Adrenal gland (tissue), 12 donors: ENCODE measurements around the gene DPH1. TPM values are rescaled to one million over a fixed set of nuclear protein-coding genes. Genes with fewer than 3 reads are reported as not detected.

Experiments used
- DNase-seq, 7 donors: peaks; one replicate each; pipeline ENCODE4 v3.0.0-alpha.2; 2019 to 2020
- H3K27ac ChIP-seq, 5 donors: fragments of 200-600 bp; sonication (generic) in 4 of 5; 1 replicate in 3 of 5; 2 replicates in 2 of 5; pipeline versions ENCODE4 v1.5.1 to v1.8.0; 2016 to 2020; ENCODE audit warnings: mild to moderate bottlenecking in 1 of 5
- H3K27me3 ChIP-seq: fragments of 200-600 bp; 2 replicates; pipeline ENCODE4 v1.8.0; 2021
- H3K36me3 ChIP-seq, 2 donors: fragments of 200-600 bp; replicated peaks in 1 of 2; 1 replicate in 1 of 2; 2 replicates in 1 of 2; pipeline versions ENCODE4 v1.5.1 to v1.8.0; 2018 to 2022
- H3K4me1 ChIP-seq, 2 donors: fragments of 200-600 bp; replicated peaks in 1 of 2; 1 replicate in 1 of 2; 2 replicates in 1 of 2; pipeline versions ENCODE4 v1.5.1 to v1.8.0; 2018 to 2021
- H3K4me3 ChIP-seq, 4 donors: fragments of 200-600 bp; sonication (generic) in 3 of 4; one replicate each; pipeline ENCODE4 v1.5.1; 2016 to 2018
- H3K9me3 ChIP-seq, 3 donors: fragments of 200-600 bp; sonication (generic) in 1 of 3; replicated peaks in 1 of 3; 1 replicate in 2 of 3; 2 replicates in 1 of 3; pipeline versions ENCODE4 v1.5.1 to v1.8.0; 2016 to 2021
- CTCF ChIP-seq, 6 experiments: fragments of 450-650 bp in 4 of 6; fragments of 200-600 bp in 2 of 6; sonication (generic) in 1 of 6; IDR thresholded peaks; 1 replicate in 5 of 6; 2 replicates in 1 of 6; pipeline versions ENCODE4 v1.5.1 to v1.8.0; 2016 to 2021; ENCODE audit warnings: antibody characterized with exemption in 6 of 6, mild to moderate bottlenecking in 2 of 6, moderate library complexity in 1 of 6
- POLR2A ChIP-seq, 2 donors: fragments of 450-650 bp; IDR thresholded peaks; one replicate each; pipeline ENCODE4 v1.6.1; 2017; ENCODE audit warnings: antibody characterized with exemption in 2 of 2, mild to moderate bottlenecking in 2 of 2, moderate library complexity in 1 of 2
- WGBS, 4 donors: extraction: QIAGEN DNeasy Blood & Tissue Kit in 2 of 4; methylation state at CpG; one replicate each; pipeline versions ENCODE4 v1.1.5 to v1.1.7; 2013 to 2017; 5-methylcytosine and 5-hydroxymethylcytosine counted together
- intact Hi-C, 2 donors: fragments of 100-400 bp; cut with DNase I; formaldehyde crosslinking; loops; one replicate each; pipeline versions ENCODE4 v1.14.1 to v1.15.0; 2022 to 2023
- polyA plus RNA-seq, 3 donors: library from polyadenylated mRNA; stranded (reverse); fragments of 200-250 nt in 2 of 3; fragments of 350-450 nt in 1 of 3; fragmentation: Illumina TruSeq in 1 of 3; extraction: RNeasy Lipid Tissue Mini Kit (QIAGEN cat#74804) in 1 of 3; gene quantifications; one replicate each; pipeline ENCODE4 v1.2.3, GENCODE V29; 2013 to 2014
- total RNA-seq, 9 donors: library from RNA; depleted of rRNA in 4 of 9; stranded (reverse); fragments of >200 nt in 4 of 9; fragments of 120-200 nt in 1 of 9; fragmentation: NEBNext Ultra II Directional in 1 of 9; extraction: Animal tissue kit (Norgen Biotek cat#: 25700) in 1 of 9; gene quantifications; one replicate each; pipeline versions ENCODE4 v1.1.0 to v1.2.4, GENCODE V29; 2013 to 2023
- donor health status: healthy with polysubstance abuse.
- donor health status: Bipolar disorder and iron deficiency.
- donor health status: DM: yes; HTN: yes; CAD: no.
- donor health status: DM: no; HTN: no; CAD: no.
- donor health status: DM: no; HTN: no; CAD: no.
- donor health status: DM: yes; HTN: yes; CAD: no.

Gene DPH1
- total and polyA plus RNA-seq, 12 donors = 29.3 to 100 (median 57.7) TPM

GRCh38 chr17:2076087-2076984 is 46.4 kb downstream of the DPH1 start:
- peaks cover 0 to 40% of the 10 kb centered on the region in 2 donors for H3K36me3 ChIP-seq
- intact Hi-C loops = no loop called here
- H3K9me3 ChIP-seq = no peaks in the 10 kb centered on the region
- H3K27ac ChIP-seq = peak overlapping the region in 4 of 5 donors; percentile 1 to 85 (median 42)
- peak in 1 of 7 donors; percentile 60 for DNase-seq
- peaks cover 0 to 24% of the 10 kb centered on the region in 2 donors for H3K4me1 ChIP-seq
- no peak overlapping the region for H3K4me3 ChIP-seq
- TF ChIP-seq POLR2A (IDR thresholded peaks at IDR 0.05) (no peak), CTCF (IDR thresholded peaks at IDR 0.05) (no peak)
- WGBS, 4 donors = 51 to 59% (median 57%) methylated on average over 13 to 17 of the region's 17 CpGs
- H3K27me3 ChIP-seq = no peaks in the 10 kb centered on the region

GRCh38 chr17:2077040-2077439 is 47.1 kb downstream of the DPH1 start:
- TF ChIP-seq CTCF (IDR thresholded peaks at IDR 0.05) (no peak), POLR2A (IDR thresholded peaks at IDR 0.05) (no peak)
- no peaks in the 10 kb centered on the region for H3K27me3 ChIP-seq
- 86 to 89% (median 87%) methylated on average over 4 to 8 of the region's 8 CpGs for WGBS, 4 donors
- intact Hi-C loops = no loop called here
- H3K36me3 ChIP-seq = peaks cover 0 to 44% of the 10 kb centered on the region in 2 donors
- H3K27ac ChIP-seq = peak overlapping the region in 3 of 5 donors; percentile 1 to 85 (median 76)
- H3K9me3 ChIP-seq = no peaks in the 10 kb centered on the region
- no peak overlapping the region for H3K4me3 ChIP-seq
- peaks cover 0 to 20% of the 10 kb centered on the region in 2 donors for H3K4me1 ChIP-seq
- no peak for DNase-seq

DNA sequence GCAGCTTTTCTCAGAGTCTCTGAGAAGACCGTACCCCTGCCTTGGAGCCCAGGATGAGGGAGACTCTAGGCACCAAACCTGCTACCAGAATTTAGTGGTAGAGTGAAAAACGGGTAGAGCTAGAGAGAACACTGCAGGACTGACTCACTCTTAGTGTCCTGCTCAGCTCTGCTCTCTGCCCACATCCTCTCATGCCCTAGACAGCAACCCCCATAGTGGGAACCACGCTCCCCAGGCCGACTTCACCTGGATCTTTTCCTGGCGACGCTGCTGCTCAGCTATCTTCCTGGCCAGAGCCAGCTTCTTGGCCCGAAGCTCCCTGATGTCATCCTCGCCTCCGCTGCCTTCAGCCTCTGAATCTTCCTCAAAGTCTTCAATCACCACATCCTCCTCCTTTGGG is 51.6 kb downstream of the DPH1 start:
- 86 to 91% (median 89%) methylated on average over 9 of the region's 9 CpGs for WGBS, 4 donors
- Histone ChIP-seq H3K4me1 (peaks cover 31 to 50% of the 10 kb centered on the region in 2 donors), H3K27ac (peak overlapping the region in 2 of 5 donors; percentile 91 to 97), H3K36me3 (peaks cover 0 to 44% of the 10 kb centered on the region in 2 donors), H3K9me3 (no peaks in the 10 kb centered on the region), H3K4me3 (no peak overlapping the region), H3K27me3 (no peaks in the 10 kb centered on the region)
- TF ChIP-seq POLR2A (IDR thresholded peaks at IDR 0.05) = no peak
- TF ChIP-seq CTCF (IDR thresholded peaks at IDR 0.05) = no peak
- intact Hi-C loops = no loop called here
- no peak for DNase-seq

DNA sequence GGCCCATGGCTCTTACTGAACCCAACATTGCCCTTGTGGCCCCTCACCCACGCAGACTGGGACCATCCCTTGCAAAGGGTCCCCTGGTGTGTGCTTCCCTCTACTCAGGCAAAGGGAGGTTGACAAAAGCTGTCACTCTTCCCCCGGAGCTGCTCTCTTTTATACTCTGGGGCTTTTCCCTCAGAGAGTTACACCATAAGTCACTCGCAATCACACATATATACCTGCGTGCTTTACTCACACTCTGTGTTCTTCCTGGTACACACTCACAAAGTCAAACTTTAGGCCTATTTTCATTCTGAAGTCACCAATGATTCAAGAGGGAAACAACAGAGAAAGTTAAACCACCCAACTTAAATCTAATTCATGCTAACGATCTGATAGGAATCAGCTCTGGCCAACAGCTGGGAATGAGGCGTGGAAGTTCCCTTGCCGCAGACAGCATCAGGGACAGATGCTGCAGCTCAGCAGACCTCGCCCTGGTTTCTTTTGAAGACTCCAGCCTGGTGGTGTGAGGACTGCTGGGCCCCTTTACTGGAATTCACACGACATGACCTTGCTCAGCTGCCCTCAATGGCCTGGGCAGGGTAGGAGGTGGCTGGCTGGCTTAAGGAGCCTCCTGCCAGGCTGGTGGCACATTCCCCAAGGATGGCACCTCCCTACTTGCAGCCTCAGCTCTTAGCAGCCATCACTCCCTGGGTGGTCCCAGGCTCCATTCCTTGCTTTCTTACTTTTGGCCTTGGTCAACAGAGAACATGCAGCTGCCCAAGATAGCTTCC is 52.2 kb downstream of the DPH1 start:
- peaks cover 35 to 50% of the 10 kb centered on the region in 2 donors for H3K4me1 ChIP-seq
- no peak for TF ChIP-seq POLR2A (IDR thresholded peaks at IDR 0.05)
- TF ChIP-seq CTCF (IDR thresholded peaks at IDR 0.05) = no peak
- H3K27ac ChIP-seq = peak overlapping the region in 3 of 5 donors; percentile 2 to 97 (median 91)
- H3K27me3 ChIP-seq = no peaks in the 10 kb centered on the region
- no peak for DNase-seq
- intact Hi-C loops = no loop called here
- no peaks in the 10 kb centered on the region for H3K9me3 ChIP-seq
- H3K4me3 ChIP-seq = no peak overlapping the region
- 75 to 84% (median 79%) methylated on average over 7 to 9 of the region's 9 CpGs for WGBS, 4 donors
- H3K36me3 ChIP-seq = peaks cover 0 to 39% of the 10 kb centered on the region in 2 donors
